ENCODE data around the gene CORO7. TPM values are rescaled to one million over a fixed set of nuclear protein-coding genes. Genes with fewer than 3 reads are reported as not detected.
"Not testable (repeated sequence)": the region's sequence is repeated elsewhere in the genome, so short reads cannot be mapped to it uniquely, and the experiment has no call there.

CORO7 gene
- polyA plus RNA-seq, 2 of the 4 experiments (the other 2 are of a cell fraction), result 6.0 to 11.9 TPM

DNA sequence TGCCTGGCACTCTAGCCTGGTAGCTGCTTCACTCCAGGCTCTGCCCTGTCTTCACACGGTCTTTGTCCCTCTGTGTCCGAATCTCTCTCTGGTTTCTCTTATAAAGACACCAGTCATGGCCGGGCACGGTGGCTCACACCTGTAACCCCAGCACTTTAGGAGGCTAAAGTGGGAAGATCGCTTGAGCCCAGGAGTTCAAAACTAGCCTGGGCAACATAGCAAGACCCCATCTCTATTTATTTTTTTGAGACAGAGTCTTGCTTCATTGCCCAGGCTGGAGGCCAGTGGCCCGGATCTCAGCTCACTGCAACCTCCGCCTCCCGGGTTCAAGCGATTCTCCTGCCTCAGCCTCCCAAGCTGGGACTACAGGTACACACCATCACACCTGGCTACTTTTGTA lies 82.7 kb downstream of the CORO7 start:
- H3K27ac ChIP-seq; H3K9me3 ChIP-seq; H3K4me2 ChIP-seq; DNase-seq (ENCODE audit: low read depth in 1 of 2, low spot score in 1 of 2); H3K4me3 ChIP-seq; ATAC-seq; FAIRE-seq; POLR2A ChIA-PET: not testable (repeated sequence)
- TF ChIP-seq RFX5 (IDR thresholded peaks at IDR 0.05), result 0 out of 2 replicates have a peak, but pooled peaks have one; percentile 6
- 91% methylated on average over 9 of the region's 9 CpGs for WGBS (ENCODE audit: missing lambda C conversion rate)
- peaks cover 27% of the 10 kb centered on the region for H3K4me1 ChIP-seq
- CTCF ChIA-PET, result interaction anchor here (1.3 to 22.8 kb wide), 9 partner anchors 20 to 135 kb away, joined by 3 to 423 read pairs (median 27); partner anchors contain the start of genes GLIS2 and TFAP4

- H3K4me2 ChIP-seq, result no peak overlapping the region
- H3K4me3 ChIP-seq, result no peak overlapping the region
- no peak for DNase-seq (ENCODE audit: low read depth in 1 of 2, low spot score in 1 of 2)
- ChIA-PET CTCF (interaction anchor here (0.7 to 22.8 kb wide), 11 partner anchors 7 to 1181 kb away, joined by 3 to 423 read pairs (median 27); partner anchors contain the start of genes GLIS2 and TFAP4), POLR2A (no interaction called here)
- peaks cover 27% of the 10 kb centered on the region for H3K4me1 ChIP-seq
- TF ChIP-seq CTCF (IDR thresholded peaks at IDR 0.05) (no peak), RFX5 (IDR thresholded peaks at IDR 0.05) (0 out of 2 replicates have a peak, but pooled peaks have one; percentile 16)
- TF ChIP-seq, protein P1, sequence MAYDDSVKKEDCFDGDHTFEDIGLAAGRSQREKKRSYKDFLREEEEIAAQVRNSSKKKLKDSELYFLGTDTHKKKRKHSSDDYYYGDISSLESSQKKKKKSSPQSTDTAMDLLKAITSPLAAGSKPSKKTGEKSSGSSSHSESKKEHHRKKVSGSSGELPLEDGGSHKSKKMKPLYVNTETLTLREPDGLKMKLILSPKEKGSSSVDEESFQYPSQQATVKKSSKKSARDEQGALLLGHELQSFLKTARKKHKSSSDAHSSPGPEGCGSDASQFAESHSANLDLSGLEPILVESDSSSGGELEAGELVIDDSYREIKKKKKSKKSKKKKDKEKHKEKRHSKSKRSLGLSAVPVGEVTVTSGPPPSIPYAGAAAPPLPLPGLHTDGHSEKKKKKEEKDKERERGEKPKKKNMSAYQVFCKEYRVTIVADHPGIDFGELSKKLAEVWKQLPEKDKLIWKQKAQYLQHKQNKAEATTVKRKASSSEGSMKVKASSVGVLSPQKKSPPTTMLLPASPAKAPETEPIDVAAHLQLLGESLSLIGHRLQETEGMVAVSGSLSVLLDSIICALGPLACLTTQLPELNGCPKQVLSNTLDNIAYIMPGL (CRISPR knock-in tag; IDR thresholded peaks at IDR 0.05; ENCODE audit: borderline replicate concordance), result no peak
- H3K9me3 ChIP-seq, result no peaks in the 10 kb centered on the region
- 95% methylated on average over 9 of the region's 9 CpGs for WGBS (ENCODE audit: missing lambda C conversion rate)
- H3K27ac ChIP-seq, result no peak overlapping the region
- FAIRE-seq, result no peak
- ATAC-seq, result no peak
Measured at GRCh38 chr16:4333308-4333638, 83.1 kb downstream of the CORO7 start.

GRCh38 chr16:4332623-4333307 lies 83.6 kb downstream of the CORO7 start:
- H3K4me3 ChIP-seq, result no peak overlapping the region
- 88% methylated on average over 18 of the region's 19 CpGs for WGBS (ENCODE audit: missing lambda C conversion rate)
- TF ChIP-seq, protein P1 (CRISPR knock-in tag; IDR thresholded peaks at IDR 0.05; ENCODE audit: borderline replicate concordance), result no peak
- TF ChIP-seq TFCP2L1 (CRISPR knock-in tag; IDR thresholded peaks at IDR 0.05), result no peak
- TF ChIP-seq FOSB (CRISPR knock-in tag; IDR thresholded peaks at IDR 0.05), result no peak
- no peak for TF ChIP-seq MAX (IDR thresholded peaks at IDR 0.05)
- TF ChIP-seq ESRRA (IDR thresholded peaks at IDR 0.05; ENCODE audit: borderline replicate concordance, low read length), result no peak
- TF ChIP-seq, protein P2, sequence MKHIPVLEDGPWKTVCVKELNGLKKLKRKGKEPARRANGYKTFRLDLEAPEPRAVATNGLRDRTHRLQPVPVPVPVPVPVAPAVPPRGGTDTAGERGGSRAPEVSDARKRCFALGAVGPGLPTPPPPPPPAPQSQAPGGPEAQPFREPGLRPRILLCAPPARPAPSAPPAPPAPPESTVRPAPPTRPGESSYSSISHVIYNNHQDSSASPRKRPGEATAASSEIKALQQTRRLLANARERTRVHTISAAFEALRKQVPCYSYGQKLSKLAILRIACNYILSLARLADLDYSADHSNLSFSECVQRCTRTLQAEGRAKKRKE (CRISPR knock-in tag; IDR thresholded peaks at IDR 0.05; ENCODE audit: low read depth), result no peak
- TF ChIP-seq RARB (CRISPR knock-in tag; IDR thresholded peaks at IDR 0.05), result no peak
- TF ChIP-seq HDAC2 (IDR thresholded peaks at IDR 0.05), result no peak
- no peak for TF ChIP-seq CEBPB (IDR thresholded peaks at IDR 0.05)
- no peak for TF ChIP-seq EHMT2 (IDR thresholded peaks at IDR 0.05; ENCODE audit: low read depth)
- no peak for TF ChIP-seq RNF2 (IDR thresholded peaks at IDR 0.05; ENCODE audit: borderline replicate concordance, low read depth)
- no peak for TF ChIP-seq KDM5A (IDR thresholded peaks at IDR 0.05)
- TF ChIP-seq ZFP36 (IDR thresholded peaks at IDR 0.05; ENCODE audit: borderline replicate concordance, partially characterized antibody), result no peak
- no peak for TF ChIP-seq PBX3 (IDR thresholded peaks at IDR 0.05)
- no peak for TF ChIP-seq HEYL (CRISPR knock-in tag; IDR thresholded peaks at IDR 0.05)
- TF ChIP-seq, protein P3, sequence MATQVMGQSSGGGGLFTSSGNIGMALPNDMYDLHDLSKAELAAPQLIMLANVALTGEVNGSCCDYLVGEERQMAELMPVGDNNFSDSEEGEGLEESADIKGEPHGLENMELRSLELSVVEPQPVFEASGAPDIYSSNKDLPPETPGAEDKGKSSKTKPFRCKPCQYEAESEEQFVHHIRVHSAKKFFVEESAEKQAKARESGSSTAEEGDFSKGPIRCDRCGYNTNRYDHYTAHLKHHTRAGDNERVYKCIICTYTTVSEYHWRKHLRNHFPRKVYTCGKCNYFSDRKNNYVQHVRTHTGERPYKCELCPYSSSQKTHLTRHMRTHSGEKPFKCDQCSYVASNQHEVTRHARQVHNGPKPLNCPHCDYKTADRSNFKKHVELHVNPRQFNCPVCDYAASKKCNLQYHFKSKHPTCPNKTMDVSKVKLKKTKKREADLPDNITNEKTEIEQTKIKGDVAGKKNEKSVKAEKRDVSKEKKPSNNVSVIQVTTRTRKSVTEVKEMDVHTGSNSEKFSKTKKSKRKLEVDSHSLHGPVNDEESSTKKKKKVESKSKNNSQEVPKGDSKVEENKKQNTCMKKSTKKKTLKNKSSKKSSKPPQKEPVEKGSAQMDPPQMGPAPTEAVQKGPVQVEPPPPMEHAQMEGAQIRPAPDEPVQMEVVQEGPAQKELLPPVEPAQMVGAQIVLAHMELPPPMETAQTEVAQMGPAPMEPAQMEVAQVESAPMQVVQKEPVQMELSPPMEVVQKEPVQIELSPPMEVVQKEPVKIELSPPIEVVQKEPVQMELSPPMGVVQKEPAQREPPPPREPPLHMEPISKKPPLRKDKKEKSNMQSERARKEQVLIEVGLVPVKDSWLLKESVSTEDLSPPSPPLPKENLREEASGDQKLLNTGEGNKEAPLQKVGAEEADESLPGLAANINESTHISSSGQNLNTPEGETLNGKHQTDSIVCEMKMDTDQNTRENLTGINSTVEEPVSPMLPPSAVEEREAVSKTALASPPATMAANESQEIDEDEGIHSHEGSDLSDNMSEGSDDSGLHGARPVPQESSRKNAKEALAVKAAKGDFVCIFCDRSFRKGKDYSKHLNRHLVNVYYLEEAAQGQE (IDR thresholded peaks at IDR 0.05), result no peak
- no peak for TF ChIP-seq TP53 (CRISPR knock-in tag; IDR thresholded peaks at IDR 0.05)
- TF ChIP-seq ZSCAN20 (CRISPR knock-in tag; IDR thresholded peaks at IDR 0.05), result no peak
- FAIRE-seq (no peak), ATAC-seq (no peak), DNase-seq (ENCODE audit: low read depth in 1 of 2, low spot score in 1 of 2) (no peak)
- no peaks in the 10 kb centered on the region for H3K9me3 ChIP-seq
- no peak overlapping the region for H3K27ac ChIP-seq
- no peak overlapping the region for H3K4me2 ChIP-seq
- ChIA-PET POLR2A (no interaction called here), CTCF (interaction anchor here (0.7 to 22.8 kb wide), 14 partner anchors 8 to 1181 kb away, joined by 3 to 423 read pairs (median 14); partner anchors contain the start of genes GLIS2 and TFAP4)
- peaks cover 27% of the 10 kb centered on the region for H3K4me1 ChIP-seq

Data from A549 (cell line).